NCI-H187 (cell line): ENCODE results near the gene INPP5E.

Experiments used
- DNase-seq, 2 experiments: peaks; one replicate each; lab custom pipeline; 2025; lab: John Stamatoyannopoulos, UW

INPP5E gene

DNA sequence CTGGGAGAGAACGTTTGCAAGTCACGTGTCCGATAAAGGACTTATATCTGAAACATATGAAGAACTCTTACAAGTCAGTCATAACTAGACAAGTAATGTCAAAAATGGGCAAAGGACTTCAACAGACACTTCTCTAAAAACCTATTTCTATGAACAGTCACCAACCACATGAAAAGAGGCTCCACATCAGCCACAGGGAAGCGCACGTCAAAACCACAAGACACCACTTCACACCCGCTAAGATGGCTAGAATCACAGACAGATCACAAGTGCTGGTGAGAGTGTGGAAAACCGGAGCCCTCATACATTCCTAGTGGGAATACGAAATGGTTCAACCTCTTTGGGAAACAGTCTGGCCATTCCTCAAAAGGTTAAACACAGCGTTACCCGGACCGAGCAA is 54.6 kb downstream of the INPP5E start:
- no peak for DNase-seq

DNA sequence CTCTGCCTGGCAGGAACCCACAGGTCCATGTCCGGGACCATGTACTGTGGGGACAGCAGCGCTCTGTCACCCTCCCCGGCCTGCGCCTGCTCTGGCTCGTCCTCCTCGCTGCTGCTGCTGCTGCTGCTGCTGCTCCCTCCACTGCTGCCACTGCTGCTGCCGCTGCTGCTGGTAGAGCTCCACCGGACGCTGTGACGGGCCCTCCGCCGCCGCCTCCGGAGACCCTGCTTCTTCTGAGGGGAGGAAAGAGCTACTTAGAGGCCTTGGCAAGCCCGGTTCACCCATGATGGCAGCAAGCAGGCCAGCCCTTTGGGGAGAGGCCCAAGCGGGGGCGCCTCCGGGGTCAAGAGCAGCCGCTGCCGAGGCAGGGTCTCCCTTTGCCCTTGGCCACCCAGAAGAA is 56.2 kb downstream of the INPP5E start:
- DNase-seq, result no peak

GRCh38 chr9:136381966-136382513 is 57.6 kb downstream of the INPP5E start:
- no peak for DNase-seq

GRCh38 chr9:136381311-136381710 is 58.3 kb downstream of the INPP5E start:
- DNase-seq, result no peak

- DNase-seq, result no peak
These were observed 59.3 kb downstream of the INPP5E start for GRCh38 chr9:136380381-136380780.

GRCh38 chr9:136379891-136380290 is 59.8 kb downstream of the INPP5E start:
- DNase-seq, result no peak

DNA sequence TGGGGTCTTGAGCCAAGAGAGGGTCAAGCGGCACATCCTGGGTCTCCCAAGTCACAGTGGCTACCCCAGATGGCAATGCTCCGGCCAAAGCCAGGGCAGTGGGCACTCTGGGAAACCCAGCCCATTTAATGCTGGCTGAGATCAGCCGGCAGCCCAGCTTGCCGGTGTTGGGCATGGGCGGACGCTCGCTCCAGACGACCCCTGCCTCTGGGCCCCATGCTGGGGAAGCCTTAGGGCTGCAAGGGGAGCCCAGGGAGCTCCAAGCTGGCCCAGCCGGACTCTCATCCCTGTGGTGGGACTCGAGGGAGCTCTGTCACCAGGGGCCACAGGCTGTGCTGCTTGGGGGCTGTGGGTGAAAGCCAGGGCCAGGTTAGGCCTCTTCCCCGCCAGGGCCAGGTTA is 60.2 kb downstream of the INPP5E start:
- DNase-seq, result no peak

DNA sequence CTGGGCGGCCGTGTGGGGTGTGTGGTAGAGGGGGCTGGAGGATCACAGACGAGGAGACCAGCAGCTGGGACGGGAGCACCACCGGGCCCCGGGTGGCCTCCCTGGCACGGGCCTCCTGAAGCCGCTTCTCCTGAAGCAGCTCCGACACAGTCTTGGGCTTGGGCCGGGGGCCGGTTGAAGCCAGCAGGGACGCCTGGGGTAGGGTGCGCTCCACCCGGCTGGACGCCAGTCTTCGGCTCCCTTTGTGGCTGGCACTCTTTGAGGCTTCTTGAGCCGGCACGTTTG is 60.7 kb downstream of the INPP5E start:
- no peak for DNase-seq
